PC-9 (cell line): ENCODE data around the gene PRPS1. TPM values are rescaled to one million over a fixed set of nuclear protein-coding genes. Genes with fewer than 3 reads are reported as not detected.
"Not testable (repeated sequence)": the region's sequence is repeated elsewhere in the genome, so short reads cannot be mapped to it uniquely, and the experiment has no call there.

Experiments
- BruUV-seq: library from RNA; stranded (reverse); fragments of 400-500 nt; replicated peaks from 2 replicates; lab custom pipeline; 2021; lab: Mats Ljungman, UMichigan
- CTCF ChIA-PET: fragments of 300-600 bp; sonication (Branson Sonifier 250); formaldehyde crosslinking; loops from one replicate; lab custom pipeline; 2022; ENCODE audit warnings: antibody characterized with exemption; lab: Charles Lee
- POLR2A ChIA-PET: fragments of 300-600 bp; sonication (Branson Sonifier 250); formaldehyde crosslinking; loops from one replicate; lab custom pipeline; 2022; ENCODE audit warnings: antibody characterized with exemption; ENCODE audit not compliant: unreplicated experiment; lab: Charles Lee
- DNase-seq, 2 experiments: peaks; one replicate each; pipeline versions ENCODE4 v3.0.0 to v3.0.0-alpha.2; 2015 to 2022; ENCODE audit warnings: mixed read lengths in 1 of 2
- H2AFZ ChIP-seq: fragments of 200-600 bp; sonication (generic); 2 replicates; pipeline ENCODE4 v1.8.1; 2017; ENCODE audit warnings: antibody characterized with exemption
- H3F3A ChIP-seq: fragments of 200-600 bp; sonication (generic); 2 replicates; pipeline ENCODE4 v1.8.1; 2017; ENCODE audit warnings: antibody characterized with exemption, mild to moderate bottlenecking, low read depth; ENCODE audit not compliant: insufficient read depth
- H3K27ac ChIP-seq: fragments of 200-600 bp; sonication (generic); 2 replicates; pipeline ENCODE4 v1.6.1; 2016; ENCODE audit warnings: mixed run types
- H3K27me3 ChIP-seq: fragments of 200-600 bp; sonication (generic); 2 replicates; pipeline ENCODE4 v1.6.1; 2016; ENCODE audit warnings: low read depth, mixed run types; ENCODE audit not compliant: insufficient read depth
- H3K36me3 ChIP-seq: fragments of 200-600 bp; sonication (generic); 2 replicates; pipeline ENCODE4 v1.6.1; 2016; ENCODE audit warnings: low read depth, mixed run types
- H3K4me1 ChIP-seq: fragments of 200-600 bp; sonication (generic); replicated peaks from 2 replicates; pipeline ENCODE4 v1.6.1; 2016; ENCODE audit warnings: mixed run types; ENCODE audit not compliant: insufficient read depth
- H3K4me2 ChIP-seq: fragments of 200-600 bp; sonication (generic); 2 replicates; pipeline ENCODE4 v1.6.1; 2017; ENCODE audit warnings: mixed run types
- H3K4me3 ChIP-seq: fragments of 200-600 bp; sonication (generic); 2 replicates; pipeline ENCODE4 v1.6.1; 2016; ENCODE audit warnings: mixed run types
- H3K79me2 ChIP-seq: fragments of 200-600 bp; sonication (generic); 2 replicates; pipeline ENCODE4 v1.6.1; 2017; ENCODE audit warnings: low read depth, mixed run types
- H3K9me2 ChIP-seq: fragments of 200-600 bp; sonication (generic); 2 replicates; pipeline ENCODE4 v1.8.1; 2017; ENCODE audit warnings: mild to moderate bottlenecking; ENCODE audit not compliant: insufficient read depth
- H3K9me3 ChIP-seq: fragments of 200-600 bp; sonication (generic); 2 replicates; pipeline ENCODE4 v1.8.1; 2016; ENCODE audit warnings: low read depth; ENCODE audit not compliant: insufficient read depth
- H4K20me1 ChIP-seq: fragments of 200-600 bp; sonication (generic); 2 replicates; pipeline ENCODE4 v1.8.1; 2017; ENCODE audit not compliant: insufficient read depth
- CTCF ChIP-seq: fragments of 200-600 bp; sonication (generic); conservative IDR thresholded peaks from 2 replicates; pipeline ENCODE4 v1.6.1; 2017; ENCODE audit warnings: mixed run types, antibody characterized with exemption, mild to moderate bottlenecking, moderate library complexity
- EZH2 ChIP-seq: fragments of 200-600 bp; sonication (generic); IDR thresholded peaks from 2 replicates; pipeline ENCODE4 v1.8.0; 2017; ENCODE audit warnings: antibody characterized with exemption, low read depth
- intact Hi-C: fragments of 100-400 bp; cut with micrococcal nuclease; formaldehyde crosslinking; loops from one replicate; pipeline ENCODE4 v1.10.0; 2022; ENCODE audit not compliant: unreplicated experiment
- total RNA-seq: library from RNA; stranded (reverse); gene quantifications from 2 replicates; pipeline ENCODE4 v1.2.3, GENCODE V29; 2021

The PRPS1 gene
- total RNA-seq, 1 experiment from 2014 or later = 67.4 TPM

GRCh38 chrX:107603429-107604159, 24.7 kb upstream of the PRPS1 start:
- intact Hi-C loops = no loop called here

GRCh38 chrX:107609061-107609460, 19.2 kb upstream of the PRPS1 start:
- H3K9me3 ChIP-seq, BruUV-seq, POLR2A ChIA-PET, H3K4me2 ChIP-seq, H3K36me3 ChIP-seq, DNase-seq, H3K9me2 ChIP-seq, H2AFZ ChIP-seq, H3K4me3 ChIP-seq, CTCF ChIA-PET, intact Hi-C loops, H3F3A ChIP-seq, H3K79me2 ChIP-seq, H4K20me1 ChIP-seq, H3K27me3 ChIP-seq, H3K27ac ChIP-seq: not testable (repeated sequence)
- H3K4me1 ChIP-seq = peaks cover 12% of the 10 kb centered on the region; the same call in 1 of the 2 replicates

More at GRCh38 chrX:107603429-107604159, 24.7 kb upstream of the PRPS1 start:
- no peaks in the 10 kb centered on the region for H3K27me3 ChIP-seq
- no peaks in the 10 kb centered on the region for H3K36me3 ChIP-seq
- no peak for DNase-seq
- no peaks in the 10 kb centered on the region for H3K79me2 ChIP-seq
- no peaks in the 10 kb centered on the region for H3K9me3 ChIP-seq
- no peaks in the 10 kb centered on the region for H3K9me2 ChIP-seq
- BruUV-seq = no TSS peak
- H3K27ac ChIP-seq = no peak overlapping the region
- no peak overlapping the region for H3K4me2 ChIP-seq
- no peak overlapping the region for H2AFZ ChIP-seq
- no peaks in the 10 kb centered on the region for H3F3A ChIP-seq
- no peaks in the 10 kb centered on the region for H4K20me1 ChIP-seq
- ChIA-PET CTCF (no interaction called here), POLR2A (no interaction called here)
- no peak overlapping the region for H3K4me3 ChIP-seq
- TF ChIP-seq EZH2 (no peak), CTCF (no peak)
- 0 out of 2 replicates have a peak, but pooled peaks cover 1% of the 10 kb centered on the region for H3K4me1 ChIP-seq

- TF ChIP-seq CTCF (no peak), EZH2 (no peak)
- DNase-seq = no peak
- no peaks in the 10 kb centered on the region for H3K9me3 ChIP-seq
- H3K36me3 ChIP-seq = no peaks in the 10 kb centered on the region
- BruUV-seq = no TSS peak
- no peaks in the 10 kb centered on the region for H3F3A ChIP-seq
- H2AFZ ChIP-seq = no peak overlapping the region
- no peaks in the 10 kb centered on the region for H3K9me2 ChIP-seq
- intact Hi-C loops = no loop called here
- peaks cover 12% of the 10 kb centered on the region; the same call in 1 of the 2 replicates for H3K4me1 ChIP-seq
- H3K4me3 ChIP-seq = no peak overlapping the region
- ChIA-PET CTCF (interaction anchor here (0.6 to 0.7 kb wide), 2 partner anchors 552 to 735 kb away, joined by 5 to 6 read pairs; no protein-coding TSS in a partner anchor), POLR2A (interaction anchor here (0.6 kb wide), 1 partner anchor 48 kb away, joined by 4 read pairs; no protein-coding TSS in a partner anchor)
- no peaks in the 10 kb centered on the region for H4K20me1 ChIP-seq
- H3K79me2 ChIP-seq = no peaks in the 10 kb centered on the region
- H3K27me3 ChIP-seq = no peaks in the 10 kb centered on the region
- no peak overlapping the region for H3K27ac ChIP-seq
- no peak overlapping the region for H3K4me2 ChIP-seq
These were observed 17.6 kb upstream of the PRPS1 start for GRCh38 chrX:107610667-107611066.
